PFSK-1 (cell line): ENCODE data around the gene KCTD13.

Experiments
- POLR2AphosphoS5 ChIP-seq: IDR thresholded peaks from 2 replicates; pipeline ENCODE4 v1.6.1; 2012; ENCODE audit warnings: low read depth, mild to moderate bottlenecking, control low read depth, low read length, moderate library complexity
- REST ChIP-seq, 2 experiments: IDR thresholded peaks; 2 replicates each; pipeline versions ENCODE4 v1.6.1 to v1.8.0; 2011 to 2012; ENCODE audit warnings: low read depth in 2 of 2, low read length in 2 of 2, control low read depth in 1 of 2, inconsistent platforms in 1 of 2, mild to moderate bottlenecking in 1 of 2, moderate library complexity in 1 of 2; ENCODE audit not compliant: insufficient read depth in 1 of 2

GRCh38 chr16:29876217-29876593, 49.8 kb downstream of the KCTD13 start:
- no peak for TF ChIP-seq REST (IDR thresholded peaks at IDR 0.05; ENCODE audit: insufficient read depth in 1 of 2, low read depth in 2 of 2, low read length in 2 of 2)
- no peak for TF ChIP-seq POLR2AphosphoS5
